ENCODE measurements around the gene NAP1L4.
"Not testable (repeated sequence)": the region's sequence is repeated elsewhere in the genome, so short reads cannot be mapped to it uniquely, and the experiment has no call there.

Gene NAP1L4

DNA sequence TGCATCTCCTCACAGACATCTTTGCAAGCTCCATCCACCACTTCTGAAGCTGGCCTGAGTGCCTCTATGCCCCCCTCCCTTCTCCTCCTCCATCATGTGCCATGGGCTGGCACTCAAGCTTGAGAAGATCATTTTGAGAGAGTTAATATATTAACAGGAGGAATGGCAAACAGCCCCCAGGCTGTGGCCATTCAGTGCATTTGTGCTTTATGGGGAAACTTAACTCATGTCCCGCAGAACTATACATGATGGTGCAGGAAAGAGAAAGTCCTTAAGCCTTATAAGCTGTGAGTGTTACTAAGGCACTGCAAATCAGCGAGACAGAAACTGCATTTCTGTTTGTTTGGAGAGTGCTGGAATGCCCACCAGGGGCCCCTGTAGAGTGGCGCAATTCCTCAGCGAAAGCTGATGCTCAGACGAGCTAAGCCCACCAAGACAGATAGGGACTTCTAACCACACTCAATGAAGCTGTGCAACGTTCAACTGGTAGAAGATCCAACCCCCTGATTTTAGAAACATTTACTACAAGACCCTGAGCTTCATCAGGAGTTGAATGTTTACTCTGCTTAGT is 36.1 kb downstream of the NAP1L4 start:
- DNase-seq, result no peak

GRCh38 chr11:2954263-2954662 is 37.9 kb downstream of the NAP1L4 start:
- DNase-seq, result no peak

GRCh38 chr11:2952290-2952689 is 39.8 kb downstream of the NAP1L4 start:
- DNase-seq, result no peak

DNA sequence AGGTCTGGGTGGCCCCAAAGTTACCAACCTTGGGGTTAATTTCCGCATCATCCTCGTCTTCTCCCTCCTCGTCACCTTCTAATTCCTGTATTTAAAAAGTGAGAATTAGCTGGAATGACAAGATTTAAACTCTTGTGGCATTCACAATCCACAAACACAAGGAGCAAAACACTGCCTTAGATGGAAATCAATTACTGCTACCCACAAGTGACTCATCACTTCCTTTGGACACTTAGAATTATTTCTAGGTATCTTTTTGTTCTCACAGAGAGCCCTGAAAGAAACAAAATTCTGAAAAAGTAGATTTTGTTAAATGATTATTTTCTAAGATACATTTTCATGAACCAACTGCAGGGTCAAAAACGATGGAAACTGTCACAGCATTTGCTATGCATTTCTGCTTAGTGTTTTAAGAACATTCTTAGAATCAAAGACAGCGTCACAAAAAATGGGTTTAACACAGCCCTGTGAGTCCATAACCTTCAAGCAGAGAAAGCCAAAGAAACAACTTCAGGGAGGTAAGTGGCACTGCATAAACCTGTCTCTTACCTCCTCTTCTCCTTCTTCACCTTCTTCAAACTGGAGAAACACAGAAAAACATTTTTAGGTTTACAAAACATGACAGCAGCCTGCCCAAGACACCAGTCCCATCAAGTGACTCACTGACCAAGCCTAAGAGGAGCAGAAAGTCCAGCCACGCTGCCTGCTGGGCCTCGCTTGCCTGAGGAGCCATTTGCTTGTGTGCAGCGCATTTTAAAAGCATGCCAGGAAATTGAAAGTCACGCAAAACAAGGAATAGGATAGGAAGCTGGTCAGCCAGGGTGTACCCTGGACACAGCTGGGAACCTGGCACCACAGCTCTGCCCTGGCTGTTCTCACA is 40.7 kb downstream of the NAP1L4 start:
- DNase-seq, result no peak

DNA sequence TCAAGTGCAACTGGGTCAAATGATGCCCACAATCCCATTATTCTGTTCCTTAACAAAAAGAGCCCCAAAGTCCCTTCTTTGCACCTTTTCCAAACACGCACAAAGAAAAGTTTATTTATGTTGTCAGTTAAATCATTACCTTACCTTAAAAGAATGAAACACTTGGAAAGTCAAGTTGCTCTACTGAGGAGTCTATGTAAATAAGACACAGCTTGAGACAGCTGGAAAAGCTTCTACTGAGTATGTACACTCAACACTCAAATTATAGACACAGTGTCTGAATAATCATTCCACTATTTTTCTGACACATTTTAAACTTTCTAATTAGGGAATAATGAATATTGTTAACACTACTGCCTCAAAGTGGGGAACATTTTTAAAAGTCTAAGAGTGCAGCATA is 41.3 kb downstream of the NAP1L4 start:
- no peak for DNase-seq

DNA sequence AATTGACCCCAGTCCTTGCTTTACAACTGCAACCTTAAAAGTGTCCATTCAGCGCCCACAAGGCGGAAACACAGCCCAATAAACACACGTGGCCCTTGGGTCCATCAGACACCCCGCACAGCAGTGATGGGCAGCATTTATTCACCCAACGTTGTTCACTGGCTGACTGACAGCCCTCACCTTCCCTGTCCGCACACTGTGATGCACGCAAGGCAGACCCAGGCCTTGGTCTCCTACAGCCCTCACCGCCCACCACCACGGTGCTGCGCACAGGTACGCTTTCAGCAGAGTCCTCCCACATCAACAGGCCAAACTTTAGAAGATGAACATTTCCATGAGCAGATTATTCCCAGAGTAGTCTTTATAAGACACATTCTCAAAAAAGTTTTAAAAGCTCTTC is 42.2 kb downstream of the NAP1L4 start:
- DNase-seq, result no peak

DNA sequence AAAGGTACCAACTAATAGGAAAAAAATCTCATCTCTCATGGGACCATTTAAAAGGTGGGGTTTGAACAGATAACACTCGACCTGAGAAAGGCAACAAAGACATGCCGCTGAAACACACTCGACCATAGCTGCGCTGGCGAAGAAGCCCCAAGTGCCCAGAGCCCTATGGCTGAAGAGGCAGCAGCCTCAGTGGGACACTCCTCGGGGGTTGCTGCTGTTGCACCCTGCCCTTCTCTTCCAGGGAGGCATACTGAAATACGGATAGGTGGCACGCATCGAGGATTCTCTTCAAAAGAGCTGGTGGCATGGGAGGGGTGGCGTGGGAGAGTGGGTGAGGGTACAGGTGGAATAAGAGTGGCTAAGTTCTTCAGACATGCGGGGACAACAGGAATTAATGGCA is 44.4 kb downstream of the NAP1L4 start:
- no peak for DNase-seq

DNA sequence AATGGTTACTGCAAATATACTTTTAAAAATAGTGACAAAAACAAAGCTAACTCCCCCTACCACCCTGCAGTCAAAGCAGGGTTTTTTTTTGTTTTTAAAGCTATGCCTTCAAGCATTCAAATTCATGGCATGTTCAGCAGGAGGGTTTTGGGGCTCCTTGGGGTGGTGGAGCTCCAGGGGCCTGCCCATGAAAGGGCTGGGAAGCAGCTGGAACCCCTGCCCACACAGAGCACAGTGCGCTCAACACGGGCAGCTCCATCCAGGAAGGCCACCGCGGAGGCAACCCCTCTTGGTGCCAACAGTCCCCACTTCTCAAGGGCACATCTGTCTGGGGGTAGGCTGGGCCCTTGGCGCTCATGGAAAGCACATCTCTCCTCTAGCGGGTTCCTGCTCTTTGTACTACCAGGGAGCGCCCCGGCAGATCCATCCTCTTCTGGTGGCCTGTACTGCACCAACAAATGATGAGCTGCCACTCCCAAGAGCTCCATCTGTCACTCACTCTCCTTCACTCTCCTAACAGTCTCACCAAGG is 46.3 kb downstream of the NAP1L4 start:
- DNase-seq, result no peak

GRCh38 chr11:2945031-2945756 is 46.9 kb downstream of the NAP1L4 start:
- peak; percentile 52 for DNase-seq

- no peak for DNase-seq
These were observed 47.6 kb downstream of the NAP1L4 start for GRCh38 chr11:2944530-2944929.

GRCh38 chr11:2943711-2944118 is 48.4 kb downstream of the NAP1L4 start:
- peak; percentile 36 for DNase-seq

DNA sequence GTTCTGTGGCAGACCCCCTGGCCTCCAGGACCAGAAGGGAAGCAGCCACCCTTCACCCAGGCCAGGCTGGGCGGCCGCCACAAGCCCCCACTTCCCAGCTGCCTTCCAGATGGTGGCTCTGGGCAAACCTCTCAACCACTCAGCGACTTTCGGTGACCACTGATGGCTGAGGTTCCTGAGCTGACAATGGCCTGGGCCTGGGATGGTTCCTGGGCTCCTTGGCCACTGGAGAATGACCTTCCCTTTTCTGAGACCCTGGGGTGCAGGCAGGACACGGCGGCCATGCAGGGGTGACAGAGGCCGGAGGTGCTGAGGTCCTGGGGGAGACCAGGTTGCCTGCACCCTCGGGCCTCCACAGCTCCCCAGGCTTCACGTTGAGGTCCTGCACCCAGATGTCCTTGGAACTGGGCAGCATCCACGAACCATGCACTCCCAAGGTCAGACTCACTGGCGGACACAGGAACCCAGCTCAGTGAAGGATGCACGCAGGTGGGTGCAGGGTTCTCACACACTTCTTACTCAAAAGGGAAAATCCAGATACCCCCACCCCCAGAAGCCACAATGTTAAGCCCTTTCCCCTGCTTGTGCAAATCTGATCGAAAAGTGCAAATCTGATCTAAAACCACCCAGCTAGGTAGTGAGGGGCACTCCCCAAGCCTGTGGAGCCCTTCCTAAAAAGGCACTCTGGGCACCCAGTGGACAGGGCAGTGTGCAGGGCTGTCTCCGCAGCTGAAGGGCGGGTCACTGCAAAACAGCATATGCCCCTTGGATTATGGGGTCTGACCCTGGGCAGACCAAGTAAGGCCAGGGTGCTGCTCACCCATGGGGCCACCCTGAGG is 49.0 kb downstream of the NAP1L4 start:
- no peak for DNase-seq

DNA sequence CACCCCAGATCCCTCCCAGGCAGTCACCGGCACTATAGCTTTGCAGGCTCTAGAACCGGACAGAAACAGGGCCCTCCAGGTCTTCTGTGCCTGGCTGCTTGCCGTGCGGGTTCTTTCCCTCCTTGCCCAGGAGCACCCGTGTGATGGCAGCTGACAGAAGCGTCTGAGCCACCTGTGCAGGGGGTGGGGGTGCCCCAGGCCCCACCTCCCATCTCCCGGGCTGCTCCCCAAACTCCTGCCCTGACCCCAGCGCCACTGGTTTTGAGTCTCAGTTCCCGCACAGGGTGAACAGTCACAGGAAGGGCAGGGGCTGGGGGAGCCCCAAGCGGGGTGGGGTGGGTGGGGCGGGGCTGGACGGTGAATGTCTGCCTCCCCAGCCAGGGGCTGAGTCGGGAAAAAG is 49.7 kb downstream of the NAP1L4 start:
- DNase-seq, result no peak

DNA sequence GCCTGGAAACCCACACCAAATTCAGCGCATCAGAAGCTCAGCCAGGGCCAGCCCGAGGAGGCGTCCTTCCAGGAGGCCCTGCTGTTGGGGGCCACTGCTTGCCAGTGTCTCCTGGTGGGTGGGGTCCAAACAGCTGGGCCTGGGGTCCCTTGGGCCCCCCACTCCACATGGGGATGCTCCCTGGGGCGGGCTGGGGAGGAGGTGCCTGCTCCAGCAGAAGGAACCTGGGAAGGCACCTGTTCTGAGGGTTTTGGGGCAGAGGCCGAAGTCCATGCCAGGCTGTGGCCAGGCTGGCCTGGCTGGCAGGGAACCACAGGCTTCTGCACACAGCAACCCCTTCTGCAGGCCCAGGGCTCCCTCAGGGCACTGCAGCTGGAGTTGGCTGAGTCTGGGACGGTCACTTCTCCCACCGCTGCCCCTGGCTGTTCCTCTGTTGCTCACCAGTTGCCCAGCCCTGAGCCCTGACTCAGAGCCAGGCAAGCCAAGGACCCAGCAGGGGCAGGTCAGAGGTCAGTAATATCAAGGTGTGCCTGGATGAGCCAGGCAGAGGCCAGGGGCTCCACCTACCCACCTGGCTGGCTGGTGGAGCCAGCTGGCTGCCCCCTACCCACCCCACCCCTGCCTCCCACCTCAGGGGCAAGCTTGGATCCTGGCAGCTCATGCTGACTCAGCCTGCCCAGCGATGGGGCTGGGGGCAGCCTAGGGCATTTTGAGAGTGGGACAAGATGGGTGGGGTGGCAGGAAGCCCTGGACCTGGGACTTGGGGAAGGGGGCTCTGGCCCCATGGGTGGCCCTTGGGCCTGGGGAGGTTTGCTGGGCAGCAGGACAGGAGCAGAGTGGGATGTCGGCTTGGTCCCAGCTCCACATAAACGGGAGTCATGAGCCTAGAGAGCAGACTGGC is 51.0 kb downstream of the NAP1L4 start:
- no peak for DNase-seq

GRCh38 chr11:2940147-2940920 is 51.8 kb downstream of the NAP1L4 start:
- DNase-seq, result no peak

GRCh38 chr11:2938458-2939418 is 53.4 kb downstream of the NAP1L4 start:
- DNase-seq, result not testable (repeated sequence)

DNA sequence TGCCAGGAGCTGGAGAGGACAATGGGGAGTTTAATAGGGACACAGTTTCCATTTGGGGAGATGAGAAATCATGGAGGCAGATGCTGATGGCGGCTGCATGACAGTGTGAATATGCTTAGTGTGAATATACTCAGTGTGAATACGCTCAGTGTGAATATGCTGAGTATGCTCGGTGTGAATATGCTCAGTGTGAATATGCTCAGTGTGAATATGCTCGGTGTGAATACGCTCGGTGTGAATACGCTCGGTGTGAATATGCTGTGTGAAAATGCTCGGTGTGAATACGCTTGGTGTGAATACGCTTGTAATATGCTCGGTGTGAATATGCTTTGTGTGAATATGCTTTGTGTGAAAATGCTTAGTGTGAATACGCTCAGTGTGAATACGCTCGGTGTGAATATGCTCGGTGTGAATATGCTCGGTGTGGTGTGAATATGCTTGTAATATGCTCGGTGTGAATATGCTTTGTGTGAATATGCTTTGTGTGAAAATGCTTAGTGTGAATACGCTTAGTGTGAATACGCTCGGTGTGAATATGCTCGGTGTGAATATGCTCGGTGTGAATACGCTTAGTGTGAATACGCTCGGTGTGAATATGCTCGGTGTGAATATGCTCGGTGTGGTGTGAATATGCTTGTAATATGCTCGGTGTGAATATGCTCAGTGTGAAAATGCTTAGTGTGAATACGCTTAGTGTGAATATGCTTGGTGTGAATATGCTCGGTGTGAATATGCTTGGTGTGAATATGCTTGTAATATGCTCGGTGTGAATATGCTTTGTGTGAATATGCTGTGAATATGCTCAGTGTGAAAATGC is 54.3 kb downstream of the NAP1L4 start:
- DNase-seq, result not testable (repeated sequence)

GRCh38 chr11:2934611-2935239 is 57.4 kb downstream of the NAP1L4 start:
- no peak for DNase-seq

All from stimulated activated CD4-positive, alpha-beta T cell treated with anti-CD3 and anti-CD28 coated beads, Interleukin-4, amount 100 ng/mL, for 1 hour (primary cell).